Liver (tissue), 9 donors: Measurements from ENCODE around the gene EIF3D. TPM values are rescaled to one million over a fixed set of nuclear protein-coding genes. Genes with fewer than 3 reads are reported as not detected.

Experiments used
- DNase-seq: peaks from one replicate; pipeline ENCODE4 v3.0.0-alpha.2; 2017; ENCODE audit warnings: low spot score
- H3K27ac ChIP-seq, 2 donors: one replicate each; pipeline ENCODE4 v1.7.0; 2013; ENCODE audit warnings: inconsistent platforms in 2 of 2, low read length in 2 of 2, control low read depth in 1 of 2, low read depth in 1 of 2, mild to moderate bottlenecking in 1 of 2
- H3K27me3 ChIP-seq, 4 donors: one replicate each; pipeline versions ENCODE4 v1.6.1 to v1.7.0; 2013; ENCODE audit warnings: low read length in 3 of 4, inconsistent platforms in 1 of 4, mild to moderate bottlenecking in 1 of 4, moderate library complexity in 1 of 4; ENCODE audit not compliant: control insufficient read depth in 4 of 4, insufficient read depth in 4 of 4
- H3K36me3 ChIP-seq, 4 donors: one replicate each; pipeline versions ENCODE4 v1.6.1 to v1.7.0; 2013; ENCODE audit warnings: low read length in 3 of 4, mild to moderate bottlenecking in 3 of 4, low read depth in 1 of 4, moderate library complexity in 1 of 4; ENCODE audit not compliant: control insufficient read depth in 4 of 4, insufficient read depth in 3 of 4
- H3K4me1 ChIP-seq, 4 donors: one replicate each; pipeline versions ENCODE4 v1.6.1 to v1.7.0; 2013; ENCODE audit warnings: low read length in 3 of 4, mild to moderate bottlenecking in 3 of 4, moderate library complexity in 1 of 4; ENCODE audit not compliant: control insufficient read depth in 4 of 4, insufficient read depth in 4 of 4
- H3K4me3 ChIP-seq, 3 donors: one replicate each; pipeline versions ENCODE4 v1.6.1 to v1.7.0; 2013; ENCODE audit warnings: low read length in 3 of 3, control low read depth in 1 of 3, low read depth in 1 of 3, mild to moderate bottlenecking in 1 of 3
- H3K9ac ChIP-seq, 2 donors: one replicate each; pipeline ENCODE4 v1.7.0; 2013; ENCODE audit warnings: low read length in 2 of 2, mild to moderate bottlenecking in 2 of 2, moderate library complexity in 2 of 2, control low read depth in 1 of 2, low read depth in 1 of 2
- H3K9me3 ChIP-seq, 4 donors: one replicate each; pipeline versions ENCODE4 v1.6.1 to v1.7.0; 2013; ENCODE audit warnings: low read length in 3 of 4; ENCODE audit not compliant: control insufficient read depth in 4 of 4
- EGR1 ChIP-seq, 2 donors: IDR thresholded peaks; 2 replicates each; pipeline ENCODE4 v1.6.1; 2016 to 2018; ENCODE audit warnings: antibody characterized with exemption in 2 of 2, low read depth in 2 of 2
- FOXA1 ChIP-seq: IDR thresholded peaks from 2 replicates; pipeline ENCODE4 v1.6.1; 2016; ENCODE audit warnings: antibody characterized with exemption
- GABPA ChIP-seq, 2 donors: IDR thresholded peaks in 1 of 2; conservative IDR thresholded peaks in 1 of 2; 2 replicates each; pipeline ENCODE4 v1.6.1; 2016; ENCODE audit warnings: antibody characterized with exemption in 2 of 2, mild to moderate bottlenecking in 1 of 2, moderate library complexity in 1 of 2
- NR2F2 ChIP-seq: IDR thresholded peaks from 2 replicates; pipeline ENCODE4 v1.6.1; 2016; ENCODE audit warnings: antibody characterized with exemption
- RAD21 ChIP-seq, 2 donors: IDR thresholded peaks; 2 replicates each; pipeline ENCODE4 v1.6.1; 2016; ENCODE audit warnings: antibody characterized with exemption in 2 of 2, mild to moderate bottlenecking in 2 of 2
- TAF1 ChIP-seq: conservative IDR thresholded peaks from 2 replicates; pipeline ENCODE4 v1.6.1; 2016; ENCODE audit warnings: antibody characterized with exemption, mild to moderate bottlenecking
- YY1 ChIP-seq: IDR thresholded peaks from 2 replicates; pipeline ENCODE4 v1.6.1; 2016; ENCODE audit warnings: antibody characterized with exemption, mild to moderate bottlenecking
- WGBS: extraction: QIAGEN DNeasy Blood & Tissue Kit; methylation state at CpG from one replicate; pipeline ENCODE4 v1.1.7; 2013; 5-methylcytosine and 5-hydroxymethylcytosine counted together
- polyA plus RNA-seq, 2 donors: library from polyadenylated mRNA; stranded (reverse) in 1 of 2; unstranded in 1 of 2; fragments of 200-250 nt in 1 of 2; fragments of >200 nt in 1 of 2; fragmentation: Nextera tagmentation in 1 of 2; extraction: Ambion mirVana in 1 of 2; gene quantifications; one replicate each; pipeline versions ENCODE4 v1.2.1 to v1.2.3, GENCODE V29; 2013 to 2015
- total RNA-seq, 2 donors: library from RNA; depleted of rRNA; stranded (reverse); fragments of >200 nt; gene quantifications; one replicate each; pipeline ENCODE4 v1.2.3, GENCODE V29; 2014
- TF ChIP-seq, protein P1 (sequence below): fragments of 150-350 bp; IDR thresholded peaks from 2 replicates; pipeline ENCODE4 v1.5.1; 2017; ENCODE audit warnings: improper control_type of control experiment, low read depth, low read length; ENCODE audit not compliant: missing input control
- TF ChIP-seq, protein P2 (sequence below): IDR thresholded peaks from 2 replicates; pipeline ENCODE4 v1.6.1; 2016; ENCODE audit warnings: antibody characterized with exemption
- donor health status: healthy.
- donor health status: healthy.
- donor health status: healthy.
- donor health status: healthy.
- donor health status: healthy.

Gene EIF3D
- total and polyA plus RNA-seq, 4 donors, result 32.8 to 169 (median 80.3) TPM

DNA sequence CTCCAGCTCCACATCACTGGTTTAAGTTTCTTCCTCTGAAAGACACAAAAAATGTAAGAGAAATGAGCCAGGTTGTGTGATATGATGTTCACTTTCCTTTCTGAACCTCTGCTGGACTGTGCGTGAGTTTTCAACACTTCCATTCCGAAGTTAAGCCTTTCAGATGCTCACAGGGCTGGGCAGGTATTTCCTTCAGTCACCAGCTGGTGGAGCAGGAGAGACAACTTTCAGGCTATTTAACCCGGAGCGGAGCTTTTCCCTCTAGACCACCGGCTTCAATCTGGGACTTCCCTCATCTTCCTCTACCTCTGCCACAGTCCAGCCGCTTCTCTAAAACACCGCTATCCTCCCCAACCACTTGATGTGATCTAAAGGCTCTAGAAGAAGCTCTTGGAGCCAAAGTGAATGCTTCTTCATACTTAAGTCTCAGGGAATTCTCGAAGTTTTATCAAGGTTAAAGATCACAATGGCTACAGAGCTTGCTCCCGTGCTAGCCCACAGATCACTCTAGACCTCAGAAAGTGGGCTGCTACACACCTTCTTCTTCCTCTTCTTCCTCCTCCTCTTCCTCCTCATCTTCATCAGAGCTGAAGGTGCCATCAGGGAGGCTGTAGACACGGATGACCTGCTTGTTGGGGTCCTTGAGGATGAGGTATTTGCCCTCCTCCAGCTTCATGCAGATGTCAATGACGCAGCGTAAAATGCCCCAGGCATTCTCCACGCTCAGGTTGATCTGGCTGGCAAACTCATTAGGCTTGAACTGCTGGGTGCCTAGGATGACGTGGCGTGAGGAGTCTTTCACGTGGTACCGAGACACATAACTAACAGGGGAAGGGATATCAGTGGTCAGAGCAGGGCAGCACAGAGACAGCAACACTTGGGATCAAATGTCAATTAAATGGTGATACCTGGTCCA, 17.7 kb downstream of the EIF3D start:
- Histone ChIP-seq H3K9ac (no peak overlapping the region), H3K36me3 (peaks cover 3 to 56% (median 49%) of the 10 kb centered on the region in 4 donors), H3K4me3 (no peak overlapping the region), H3K27me3 (no peaks in the 10 kb centered on the region), H3K9me3 (no peaks in the 10 kb centered on the region), H3K4me1 (peaks cover 8 to 14% (median 10%) of the 10 kb centered on the region in 4 donors), H3K27ac (no peak overlapping the region)
- TF ChIP-seq FOXA1 (no peak), RAD21 (IDR thresholded peaks at IDR 0.05) (peak; percentile 24 to 53)
- TF ChIP-seq, protein P1, sequence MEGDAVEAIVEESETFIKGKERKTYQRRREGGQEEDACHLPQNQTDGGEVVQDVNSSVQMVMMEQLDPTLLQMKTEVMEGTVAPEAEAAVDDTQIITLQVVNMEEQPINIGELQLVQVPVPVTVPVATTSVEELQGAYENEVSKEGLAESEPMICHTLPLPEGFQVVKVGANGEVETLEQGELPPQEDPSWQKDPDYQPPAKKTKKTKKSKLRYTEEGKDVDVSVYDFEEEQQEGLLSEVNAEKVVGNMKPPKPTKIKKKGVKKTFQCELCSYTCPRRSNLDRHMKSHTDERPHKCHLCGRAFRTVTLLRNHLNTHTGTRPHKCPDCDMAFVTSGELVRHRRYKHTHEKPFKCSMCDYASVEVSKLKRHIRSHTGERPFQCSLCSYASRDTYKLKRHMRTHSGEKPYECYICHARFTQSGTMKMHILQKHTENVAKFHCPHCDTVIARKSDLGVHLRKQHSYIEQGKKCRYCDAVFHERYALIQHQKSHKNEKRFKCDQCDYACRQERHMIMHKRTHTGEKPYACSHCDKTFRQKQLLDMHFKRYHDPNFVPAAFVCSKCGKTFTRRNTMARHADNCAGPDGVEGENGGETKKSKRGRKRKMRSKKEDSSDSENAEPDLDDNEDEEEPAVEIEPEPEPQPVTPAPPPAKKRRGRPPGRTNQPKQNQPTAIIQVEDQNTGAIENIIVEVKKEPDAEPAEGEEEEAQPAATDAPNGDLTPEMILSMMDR, result peak; percentile 50
- WGBS, result 76% methylated on average over 17 of the region's 17 CpGs
- DNase-seq, result peak; percentile 54

DNA sequence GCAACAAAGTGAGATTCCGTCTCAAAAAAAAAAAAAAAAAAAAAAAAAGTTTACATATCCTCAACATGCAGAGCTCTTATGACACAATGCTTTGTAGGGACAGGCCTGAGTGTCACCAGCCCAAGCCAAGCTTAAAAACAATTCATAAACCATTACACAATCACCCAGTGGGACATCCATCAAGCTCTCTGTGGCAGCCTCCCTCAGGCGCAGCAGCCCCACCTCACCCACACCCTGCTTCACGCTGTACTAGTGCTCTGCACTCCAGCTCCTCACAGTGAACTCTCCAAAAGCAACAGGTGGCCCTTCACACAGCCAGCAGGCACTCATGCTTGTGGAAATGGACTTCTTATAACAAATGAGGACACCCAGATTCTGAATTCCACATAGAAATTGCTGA, 18.6 kb downstream of the EIF3D start:
- TF ChIP-seq FOXA1 (no peak), NR2F2 (no peak), RAD21 (IDR thresholded peaks at IDR 0.05) (no peak), TAF1 (no peak), GABPA (IDR thresholded peaks at IDR 0.05 in 1 of 2, conservative IDR thresholded peaks at IDR 0.05 in 1 of 2) (no peak), YY1 (no peak), EGR1 (IDR thresholded peaks at IDR 0.05; ENCODE audit: low read depth in 2 of 2) (no peak)
- TF ChIP-seq, protein P2, sequence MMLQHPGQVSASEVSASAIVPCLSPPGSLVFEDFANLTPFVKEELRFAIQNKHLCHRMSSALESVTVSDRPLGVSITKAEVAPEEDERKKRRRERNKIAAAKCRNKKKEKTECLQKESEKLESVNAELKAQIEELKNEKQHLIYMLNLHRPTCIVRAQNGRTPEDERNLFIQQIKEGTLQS, result no peak
- TF ChIP-seq, protein P1, result no peak
- Histone ChIP-seq H3K27ac (no peak overlapping the region), H3K36me3 (peaks cover 3 to 47% (median 42%) of the 10 kb centered on the region in 4 donors), H3K9me3 (no peaks in the 10 kb centered on the region), H3K4me3 (no peak overlapping the region), H3K9ac (no peak overlapping the region), H3K4me1 (peaks cover 9 to 21% (median 13%) of the 10 kb centered on the region in 4 donors), H3K27me3 (no peaks in the 10 kb centered on the region)
- 91% methylated on average over 3 of the region's 3 CpGs for WGBS
- DNase-seq, result no peak

DNA sequence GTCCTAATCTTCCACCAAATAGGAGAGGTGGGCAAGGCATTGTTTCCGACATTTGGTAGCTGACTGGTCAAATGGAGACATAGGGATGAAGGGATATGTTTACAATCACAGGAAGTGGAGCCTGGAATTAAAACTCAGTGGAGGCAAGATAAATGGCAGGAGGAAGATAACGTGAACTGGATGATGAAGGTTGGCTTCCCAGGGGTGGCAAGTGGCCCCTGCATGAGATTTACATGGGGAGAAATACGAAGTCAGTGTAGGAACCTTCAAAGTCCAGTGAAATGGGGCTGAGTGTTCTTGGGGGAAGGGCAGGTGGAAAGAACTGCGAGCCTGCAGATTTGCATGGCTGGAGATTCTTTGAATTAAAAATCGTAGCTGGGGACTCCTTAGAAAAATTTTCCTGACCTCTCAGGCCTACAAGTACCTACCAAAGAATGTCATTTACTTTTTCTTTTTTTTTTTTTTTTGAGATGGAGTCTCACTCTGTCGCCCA, 21.4 kb downstream of the EIF3D start:
- H3K4me3 ChIP-seq, result peak overlapping the region in 2 of 3 donors; percentile 24 to 64
- H3K9me3 ChIP-seq, result no peaks in the 10 kb centered on the region
- H3K27ac ChIP-seq, result peak overlapping the region; percentile 65 to 76
- peak overlapping the region in 1 of 2 donors; percentile 42 for H3K9ac ChIP-seq
- peaks cover 9 to 26% (median 16%) of the 10 kb centered on the region in 4 donors for H3K4me1 ChIP-seq
- no peak for DNase-seq
- peaks cover 0 to 26% (median 22%) of the 10 kb centered on the region in 4 donors for H3K36me3 ChIP-seq
- H3K27me3 ChIP-seq, result no peaks in the 10 kb centered on the region
- 87% methylated on average over 6 of the region's 6 CpGs for WGBS
- no peak for TF ChIP-seq FOXA1
